NB4 (cell line): ENCODE measurements around the gene BRD3.
"Not testable (repeated sequence)": the region's sequence is repeated elsewhere in the genome, so short reads cannot be mapped to it uniquely, and the experiment has no call there.

Experiments used
- DNase-seq: peaks from one replicate; pipeline ENCODE4 v3.0.0; 2010; ENCODE audit warnings: low read depth
- H3K4me3 ChIP-seq: one replicate; pipeline ENCODE4 v1.5.1; 2011; ENCODE audit warnings: mild to moderate bottlenecking, low read depth, low read length, moderate library complexity
- MAX ChIP-seq: IDR thresholded peaks from 2 replicates; pipeline ENCODE4 v1.6.1; 2011; ENCODE audit warnings: low read depth, low read length
- MYC ChIP-seq: IDR thresholded peaks from 2 replicates; pipeline ENCODE4 v1.6.1; 2011; ENCODE audit warnings: low read depth, low read length
- POLR2A ChIP-seq: IDR thresholded peaks from 2 replicates; pipeline ENCODE4 v1.6.1; 2011; ENCODE audit warnings: mild to moderate bottlenecking; ENCODE audit not compliant: insufficient read length; ENCODE audit errors: extremely low read depth
- TF ChIP-seq, protein P1 (sequence below): IDR thresholded peaks from one replicate; pipeline ENCODE4 v1.5.1; 2012; ENCODE audit warnings: low read depth, low read length

Gene BRD3

GRCh38 chr9:133990366-133991213 is 77.2 kb downstream of the BRD3 start:
- H3K4me3 ChIP-seq = no peak overlapping the region
- TF ChIP-seq MAX (no peak), POLR2A (no peak), MYC (no peak)
- TF ChIP-seq, protein P1, sequence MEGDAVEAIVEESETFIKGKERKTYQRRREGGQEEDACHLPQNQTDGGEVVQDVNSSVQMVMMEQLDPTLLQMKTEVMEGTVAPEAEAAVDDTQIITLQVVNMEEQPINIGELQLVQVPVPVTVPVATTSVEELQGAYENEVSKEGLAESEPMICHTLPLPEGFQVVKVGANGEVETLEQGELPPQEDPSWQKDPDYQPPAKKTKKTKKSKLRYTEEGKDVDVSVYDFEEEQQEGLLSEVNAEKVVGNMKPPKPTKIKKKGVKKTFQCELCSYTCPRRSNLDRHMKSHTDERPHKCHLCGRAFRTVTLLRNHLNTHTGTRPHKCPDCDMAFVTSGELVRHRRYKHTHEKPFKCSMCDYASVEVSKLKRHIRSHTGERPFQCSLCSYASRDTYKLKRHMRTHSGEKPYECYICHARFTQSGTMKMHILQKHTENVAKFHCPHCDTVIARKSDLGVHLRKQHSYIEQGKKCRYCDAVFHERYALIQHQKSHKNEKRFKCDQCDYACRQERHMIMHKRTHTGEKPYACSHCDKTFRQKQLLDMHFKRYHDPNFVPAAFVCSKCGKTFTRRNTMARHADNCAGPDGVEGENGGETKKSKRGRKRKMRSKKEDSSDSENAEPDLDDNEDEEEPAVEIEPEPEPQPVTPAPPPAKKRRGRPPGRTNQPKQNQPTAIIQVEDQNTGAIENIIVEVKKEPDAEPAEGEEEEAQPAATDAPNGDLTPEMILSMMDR = no peak
- DNase-seq = no peak

GRCh38 chr9:133989625-133990365 is 78.0 kb downstream of the BRD3 start:
- TF ChIP-seq MAX (no peak), MYC (no peak), POLR2A (no peak)
- TF ChIP-seq, protein P1 = no peak
- no peak overlapping the region for H3K4me3 ChIP-seq

DNA sequence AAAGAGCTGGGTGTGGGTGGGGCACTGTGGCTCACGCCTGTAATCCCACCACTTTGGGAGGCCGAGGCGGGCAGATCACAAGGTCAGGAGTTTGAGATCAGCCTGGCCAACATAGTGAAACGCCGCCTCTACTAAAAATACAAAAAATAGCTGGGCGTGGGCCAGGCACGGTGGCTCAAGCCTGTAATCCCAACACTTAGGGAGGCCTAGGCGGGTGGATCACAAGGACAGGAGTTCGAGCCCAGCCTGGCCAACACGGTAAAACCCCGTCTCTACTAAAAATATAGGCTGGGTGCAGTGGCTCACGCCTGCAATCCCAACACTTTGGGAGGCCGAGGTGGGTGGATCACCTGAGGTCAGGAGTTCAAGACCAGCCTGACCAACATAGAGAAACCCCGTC is 79.1 kb downstream of the BRD3 start:
- not testable (repeated sequence) for DNase-seq, H3K4me3 ChIP-seq

More at GRCh38 chr9:133989625-133990365, 78.0 kb downstream of the BRD3 start:
- no peak for DNase-seq

- TF ChIP-seq POLR2A = no peak
- TF ChIP-seq, protein P1 = no peak
- no peak for TF ChIP-seq MAX
- TF ChIP-seq MYC = no peak
- DNase-seq = no peak
- no peak overlapping the region for H3K4me3 ChIP-seq
These were observed 79.7 kb downstream of the BRD3 start for GRCh38 chr9:133987946-133988665.

- DNase-seq = no peak
- TF ChIP-seq POLR2A (no peak), MYC (no peak), MAX (no peak)
- TF ChIP-seq, protein P1 = no peak
These were observed 80.4 kb downstream of the BRD3 start for GRCh38 chr9:133987446-133987788.

More at GRCh38 chr9:133987446-133987788, 80.4 kb downstream of the BRD3 start:
- no peak overlapping the region for H3K4me3 ChIP-seq
